ENCODE measurements around the gene WRNIP1. TPM values are rescaled to one million over a fixed set of nuclear protein-coding genes. Genes with fewer than 3 reads are reported as not detected.

The WRNIP1 gene
- 122 and 130 TPM in 2 replicates for total RNA-seq (2014; rRNA removed; shearing (Covaris generic))

- Histone ChIP-seq H3K36me3 (peaks cover 42% of the 10 kb centered on the region), H3K27ac (peak within 1 kb of the TSS; percentile 92), H3K4me3 (peak within 1 kb of the TSS; percentile 98), H3K9me3 (replicated peaks) (peaks cover 5% of the 10 kb centered on the region; the same call in 1 of the 2 replicates), H3K4me1 (replicated peaks) (peaks cover 41% of the 10 kb centered on the region), H3K27me3 (replicated peaks) (no peaks in the 10 kb centered on the region)
- DNase-seq (ENCODE audit: low read depth in 1 of 2, low spot score in 2 of 2): peak; percentile 95 to 99
Observed at GRCh38 chr6:2765166-2765895, at the start of gene WRNIP1. Gene WRNIP1 (plus strand): TSS chr6:2765393. CDS start chr6:2765623, 230 bp downstream.

- H3K9me3 ChIP-seq (replicated peaks): 0 out of 2 replicates have a peak, but pooled peaks cover under 1% of the 10 kb centered on the region
Observed at GRCh38 chr6:2715737-2716136, 49.5 kb upstream of the WRNIP1 start.

GRCh38 chr6:2716936-2717700 is 48.1 kb upstream of the WRNIP1 start:
- H3K4me1 ChIP-seq (replicated peaks): peaks cover 43% of the 10 kb centered on the region
- no peaks in the 10 kb centered on the region for H3K9me3 ChIP-seq (replicated peaks)
- H3K4me3 ChIP-seq: no peak overlapping the region
- H3K36me3 ChIP-seq: no peaks in the 10 kb centered on the region
- 0 out of 2 replicates have a peak overlapping the region, but pooled peaks have one; percentile 5 for H3K27ac ChIP-seq
- no peaks in the 10 kb centered on the region for H3K27me3 ChIP-seq (replicated peaks)
- DNase-seq (ENCODE audit: low read depth in 1 of 2, low spot score in 2 of 2): no peak

More at GRCh38 chr6:2715737-2716136, 49.5 kb upstream of the WRNIP1 start:
- H3K4me1 ChIP-seq (replicated peaks): peaks cover 43% of the 10 kb centered on the region
- no peaks in the 10 kb centered on the region for H3K27me3 ChIP-seq (replicated peaks)
- DNase-seq (ENCODE audit: low read depth in 1 of 2, low spot score in 2 of 2): no peak
- no peak overlapping the region for H3K4me3 ChIP-seq
- no peak overlapping the region for H3K27ac ChIP-seq
- H3K36me3 ChIP-seq: no peaks in the 10 kb centered on the region

- H3K4me1 ChIP-seq (replicated peaks): peaks cover 40% of the 10 kb centered on the region
- peak in 1 of 2 experiments; percentile 66 for DNase-seq (ENCODE audit: low read depth in 1 of 2, low spot score in 2 of 2)
- H3K4me3 ChIP-seq: no peak overlapping the region
- H3K27me3 ChIP-seq (replicated peaks): no peaks in the 10 kb centered on the region
- H3K36me3 ChIP-seq: no peaks in the 10 kb centered on the region
- no peaks in the 10 kb centered on the region for H3K9me3 ChIP-seq (replicated peaks)
- H3K27ac ChIP-seq: peak overlapping the region; percentile 68
Observed at GRCh38 chr6:2718334-2719092, 46.7 kb upstream of the WRNIP1 start.

- Histone ChIP-seq H3K36me3 (no peaks in the 10 kb centered on the region), H3K4me1 (replicated peaks) (peaks cover 34% of the 10 kb centered on the region), H3K9me3 (replicated peaks) (no peaks in the 10 kb centered on the region), H3K27ac (peak overlapping the region; percentile 68), H3K4me3 (no peak overlapping the region), H3K27me3 (replicated peaks) (no peaks in the 10 kb centered on the region)
- no peak for DNase-seq (ENCODE audit: low read depth in 1 of 2, low spot score in 2 of 2)
Observed at GRCh38 chr6:2719093-2719455, 46.1 kb upstream of the WRNIP1 start.

GRCh38 chr6:2721219-2721618 is 44.0 kb upstream of the WRNIP1 start:
- H3K27me3 ChIP-seq (replicated peaks): no peaks in the 10 kb centered on the region
- no peak for DNase-seq (ENCODE audit: low read depth in 1 of 2, low spot score in 2 of 2)
- H3K27ac ChIP-seq: no peak overlapping the region
- H3K4me1 ChIP-seq (replicated peaks): peaks cover 26% of the 10 kb centered on the region
- H3K4me3 ChIP-seq: no peak overlapping the region
- H3K9me3 ChIP-seq (replicated peaks): no peaks in the 10 kb centered on the region
- no peaks in the 10 kb centered on the region for H3K36me3 ChIP-seq

GRCh38 chr6:2725364-2725988 is 39.7 kb upstream of the WRNIP1 start:
- Histone ChIP-seq H3K27ac (0 out of 2 replicates have a peak overlapping the region, but pooled peaks have one; percentile 16), H3K27me3 (replicated peaks) (no peaks in the 10 kb centered on the region), H3K4me1 (replicated peaks) (peaks cover 7% of the 10 kb centered on the region), H3K4me3 (no peak overlapping the region), H3K9me3 (replicated peaks) (no peaks in the 10 kb centered on the region), H3K36me3 (no peaks in the 10 kb centered on the region)
- DNase-seq (ENCODE audit: low read depth in 1 of 2, low spot score in 2 of 2): no peak

- no peak overlapping the region for H3K4me3 ChIP-seq
- H3K27ac ChIP-seq: 0 out of 2 replicates have a peak overlapping the region, but pooled peaks have one; percentile 16
- DNase-seq (ENCODE audit: low read depth in 1 of 2, low spot score in 2 of 2): no peak
- H3K4me1 ChIP-seq (replicated peaks): peaks cover 7% of the 10 kb centered on the region
- H3K9me3 ChIP-seq (replicated peaks): no peaks in the 10 kb centered on the region
- no peaks in the 10 kb centered on the region for H3K27me3 ChIP-seq (replicated peaks)
- no peaks in the 10 kb centered on the region for H3K36me3 ChIP-seq
Observed at GRCh38 chr6:2725999-2726567, 39.1 kb upstream of the WRNIP1 start.

- Histone ChIP-seq H3K4me1 (replicated peaks) (peaks cover 7% of the 10 kb centered on the region), H3K27ac (no peak overlapping the region), H3K4me3 (no peak overlapping the region), H3K36me3 (no peaks in the 10 kb centered on the region), H3K9me3 (replicated peaks) (no peaks in the 10 kb centered on the region), H3K27me3 (replicated peaks) (no peaks in the 10 kb centered on the region)
- no peak for DNase-seq (ENCODE audit: low read depth in 1 of 2, low spot score in 2 of 2)
Observed at GRCh38 chr6:2729921-2730320, 35.3 kb upstream of the WRNIP1 start.

GRCh38 chr6:2730353-2731107 is 34.7 kb upstream of the WRNIP1 start:
- H3K9me3 ChIP-seq (replicated peaks): no peaks in the 10 kb centered on the region

GRCh38 chr6:2731281-2731909 is 33.8 kb upstream of the WRNIP1 start:
- H3K4me1 ChIP-seq (replicated peaks): no peaks in the 10 kb centered on the region
- H3K9me3 ChIP-seq (replicated peaks): no peaks in the 10 kb centered on the region
- H3K36me3 ChIP-seq: no peaks in the 10 kb centered on the region
- H3K27ac ChIP-seq: no peak overlapping the region
- no peaks in the 10 kb centered on the region for H3K27me3 ChIP-seq (replicated peaks)
- no peak for DNase-seq (ENCODE audit: low read depth in 1 of 2, low spot score in 2 of 2)
- no peak overlapping the region for H3K4me3 ChIP-seq

More at GRCh38 chr6:2730353-2731107, 34.7 kb upstream of the WRNIP1 start:
- no peaks in the 10 kb centered on the region for H3K36me3 ChIP-seq
- DNase-seq (ENCODE audit: low read depth in 1 of 2, low spot score in 2 of 2): no peak
- H3K27me3 ChIP-seq (replicated peaks): no peaks in the 10 kb centered on the region
- peaks cover 7% of the 10 kb centered on the region for H3K4me1 ChIP-seq (replicated peaks)
- no peak overlapping the region for H3K4me3 ChIP-seq
- no peak overlapping the region for H3K27ac ChIP-seq

- Histone ChIP-seq H3K27me3 (replicated peaks) (no peaks in the 10 kb centered on the region), H3K36me3 (no peaks in the 10 kb centered on the region), H3K27ac (no peak overlapping the region), H3K4me3 (no peak overlapping the region), H3K9me3 (replicated peaks) (no peaks in the 10 kb centered on the region), H3K4me1 (replicated peaks) (no peaks in the 10 kb centered on the region)
- DNase-seq (ENCODE audit: low read depth in 1 of 2, low spot score in 2 of 2): no peak
Observed at GRCh38 chr6:2732503-2733089, 32.6 kb upstream of the WRNIP1 start.
